ENCODE measurements around the gene MKRN2OS. TPM values are rescaled to one million over a fixed set of nuclear protein-coding genes. Genes with fewer than 3 reads are reported as not detected.

The MKRN2OS gene
- total RNA-seq, 1 experiment from 2014 or later, result not detected

- no peak overlapping the region for H3K4me3 ChIP-seq (replicated peaks in 1 of 2; ENCODE audit: low read depth in 1 of 2, low read length in 2 of 2)
- H3K36me3 ChIP-seq (ENCODE audit: control insufficient read depth in 1 of 2, insufficient read depth in 2 of 2, low read length in 2 of 2), result peaks cover 37 to 40% of the 10 kb centered on the region in 2 experiments; a peak in 3 of 4 replicates
- ATAC-seq (no peak), DNase-seq (ENCODE audit: low read depth, low spot score) (no peak)
- BruUV-seq (replicated peaks), result no TSS peak
- no peaks in the 10 kb centered on the region for H3K27me3 ChIP-seq (ENCODE audit: insufficient read depth, low read length)
- ChIA-PET CTCF (no interaction called here), POLR2A (no interaction called here), RAD21 (ENCODE audit: low non-redundant PET in 1 of 2, low total read pairs in 2 of 2, uncharacterized antibody in 2 of 2, unreplicated experiment in 2 of 2) (no interaction called here)
- intact Hi-C loops (cut with micrococcal nuclease), result no loop called here
- H3K9me3 ChIP-seq (ENCODE audit: control insufficient read depth in 1 of 2, insufficient read depth in 1 of 2, low read depth in 1 of 2, low read length in 2 of 2), result no peaks in the 10 kb centered on the region
- no peaks in the 10 kb centered on the region for H4K20me1 ChIP-seq (ENCODE audit: insufficient read depth)
- H3K9ac ChIP-seq (ENCODE audit: low read length), result no peak overlapping the region
- no peaks in the 10 kb centered on the region for H3K4me1 ChIP-seq (ENCODE audit: control insufficient read depth in 1 of 2, insufficient read depth in 2 of 2, low read length in 2 of 2)
- no peak for TF ChIP-seq ATF3 (IDR thresholded peaks at IDR 0.05)
- no peaks in the 10 kb centered on the region for H3K79me2 ChIP-seq (ENCODE audit: insufficient read depth, low read length)
- no peak overlapping the region for H3K27ac ChIP-seq (ENCODE audit: low read depth, low read length)
- H2AFZ ChIP-seq (ENCODE audit: low read depth, low read length, poor library complexity, severe bottlenecking), result no peak overlapping the region
- H3K9me2 ChIP-seq (ENCODE audit: insufficient read depth), result no peaks in the 10 kb centered on the region
- H3K4me2 ChIP-seq (ENCODE audit: low read length), result no peak overlapping the region
Measured at GRCh38 chr3:12590096-12590495, 44.8 kb upstream of the MKRN2OS start.

GRCh38 chr3:12588039-12589009 lies 43.0 kb upstream of the MKRN2OS start:
- Histone ChIP-seq H3K4me1 (ENCODE audit: control insufficient read depth in 1 of 2, insufficient read depth in 2 of 2, low read length in 2 of 2) (no peaks in the 10 kb centered on the region), H3K36me3 (ENCODE audit: control insufficient read depth in 1 of 2, insufficient read depth in 2 of 2, low read length in 2 of 2) (peaks cover 48 to 51% of the 10 kb centered on the region in 2 experiments; a peak in 3 of 4 replicates), H3K9me3 (ENCODE audit: control insufficient read depth in 1 of 2, insufficient read depth in 1 of 2, low read depth in 1 of 2, low read length in 2 of 2) (no peaks in the 10 kb centered on the region), H3K79me2 (ENCODE audit: insufficient read depth, low read length) (peaks cover 3% of the 10 kb centered on the region; the same call in 1 of the 2 replicates), H3K27ac (ENCODE audit: low read depth, low read length) (no peak overlapping the region), H3K4me3 (replicated peaks in 1 of 2; ENCODE audit: low read depth in 1 of 2, low read length in 2 of 2) (no peak overlapping the region), H3K27me3 (ENCODE audit: insufficient read depth, low read length) (no peaks in the 10 kb centered on the region), H4K20me1 (ENCODE audit: insufficient read depth) (no peaks in the 10 kb centered on the region; the same call in 1 of the 2 replicates), H2AFZ (ENCODE audit: low read depth, low read length, poor library complexity, severe bottlenecking) (no peak overlapping the region), H3K4me2 (ENCODE audit: low read length) (no peak overlapping the region), H3K9ac (ENCODE audit: low read length) (no peak overlapping the region), H3K9me2 (ENCODE audit: insufficient read depth) (no peaks in the 10 kb centered on the region)
- intact Hi-C loops (cut with micrococcal nuclease), result no loop called here
- ChIA-PET CTCF (no interaction called here), POLR2A (no interaction called here), RAD21 (ENCODE audit: low non-redundant PET in 1 of 2, low total read pairs in 2 of 2, uncharacterized antibody in 2 of 2, unreplicated experiment in 2 of 2) (no interaction called here)
- ATAC-seq, result no peak
- no TSS peak for BruUV-seq (replicated peaks)
- DNase-seq (ENCODE audit: low read depth, low spot score), result no peak
- TF ChIP-seq MAX (IDR thresholded peaks at IDR 0.05) (no peak), CEBPB (IDR thresholded peaks at IDR 0.05; ENCODE audit: low read depth) (no peak), SRF (IDR thresholded peaks at IDR 0.05; ENCODE audit: low read depth) (no peak), SIN3A (IDR thresholded peaks at IDR 0.05; ENCODE audit: low read depth) (no peak), FOSL1 (IDR thresholded peaks at IDR 0.05; ENCODE audit: low read depth) (no peak), EZH2phosphoT487 (IDR thresholded peaks at IDR 0.05; ENCODE audit: borderline replicate concordance) (no peak), EZH2 (IDR thresholded peaks at IDR 0.05) (no peak), SP1 (IDR thresholded peaks at IDR 0.05; ENCODE audit: low read depth) (no peak), ZNF274 (IDR thresholded peaks at IDR 0.05; ENCODE audit: low read depth, low read length) (no peak), YY1 (IDR thresholded peaks at IDR 0.05; ENCODE audit: extremely low read depth, insufficient replicate concordance, low read depth, low read length) (no peak), CBX3 (IDR thresholded peaks at IDR 0.05; ENCODE audit: low read depth) (no peak), ATF3 (IDR thresholded peaks at IDR 0.05) (no peak)
- TF ChIP-seq, protein P1, sequence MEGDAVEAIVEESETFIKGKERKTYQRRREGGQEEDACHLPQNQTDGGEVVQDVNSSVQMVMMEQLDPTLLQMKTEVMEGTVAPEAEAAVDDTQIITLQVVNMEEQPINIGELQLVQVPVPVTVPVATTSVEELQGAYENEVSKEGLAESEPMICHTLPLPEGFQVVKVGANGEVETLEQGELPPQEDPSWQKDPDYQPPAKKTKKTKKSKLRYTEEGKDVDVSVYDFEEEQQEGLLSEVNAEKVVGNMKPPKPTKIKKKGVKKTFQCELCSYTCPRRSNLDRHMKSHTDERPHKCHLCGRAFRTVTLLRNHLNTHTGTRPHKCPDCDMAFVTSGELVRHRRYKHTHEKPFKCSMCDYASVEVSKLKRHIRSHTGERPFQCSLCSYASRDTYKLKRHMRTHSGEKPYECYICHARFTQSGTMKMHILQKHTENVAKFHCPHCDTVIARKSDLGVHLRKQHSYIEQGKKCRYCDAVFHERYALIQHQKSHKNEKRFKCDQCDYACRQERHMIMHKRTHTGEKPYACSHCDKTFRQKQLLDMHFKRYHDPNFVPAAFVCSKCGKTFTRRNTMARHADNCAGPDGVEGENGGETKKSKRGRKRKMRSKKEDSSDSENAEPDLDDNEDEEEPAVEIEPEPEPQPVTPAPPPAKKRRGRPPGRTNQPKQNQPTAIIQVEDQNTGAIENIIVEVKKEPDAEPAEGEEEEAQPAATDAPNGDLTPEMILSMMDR (IDR thresholded peaks at IDR 0.05 in 2 of 3, conservative IDR thresholded peaks at IDR 0.05 in 1 of 3; ENCODE audit: borderline replicate concordance in 1 of 3, insufficient read depth in 1 of 3, low read depth in 2 of 3, low read length in 2 of 3), result no peak
- TF ChIP-seq, protein P2, sequence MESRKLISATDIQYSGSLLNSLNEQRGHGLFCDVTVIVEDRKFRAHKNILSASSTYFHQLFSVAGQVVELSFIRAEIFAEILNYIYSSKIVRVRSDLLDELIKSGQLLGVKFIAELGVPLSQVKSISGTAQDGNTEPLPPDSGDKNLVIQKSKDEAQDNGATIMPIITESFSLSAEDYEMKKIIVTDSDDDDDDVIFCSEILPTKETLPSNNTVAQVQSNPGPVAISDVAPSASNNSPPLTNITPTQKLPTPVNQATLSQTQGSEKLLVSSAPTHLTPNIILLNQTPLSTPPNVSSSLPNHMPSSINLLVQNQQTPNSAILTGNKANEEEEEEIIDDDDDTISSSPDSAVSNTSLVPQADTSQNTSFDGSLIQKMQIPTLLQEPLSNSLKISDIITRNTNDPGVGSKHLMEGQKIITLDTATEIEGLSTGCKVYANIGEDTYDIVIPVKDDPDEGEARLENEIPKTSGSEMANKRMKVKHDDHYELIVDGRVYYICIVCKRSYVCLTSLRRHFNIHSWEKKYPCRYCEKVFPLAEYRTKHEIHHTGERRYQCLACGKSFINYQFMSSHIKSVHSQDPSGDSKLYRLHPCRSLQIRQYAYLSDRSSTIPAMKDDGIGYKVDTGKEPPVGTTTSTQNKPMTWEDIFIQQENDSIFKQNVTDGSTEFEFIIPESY (IDR thresholded peaks at IDR 0.05; ENCODE audit: extremely low read depth, insufficient replicate concordance, low read length), result no peak
